ENCODE results near the gene SFI1. TPM values are rescaled to one million over a fixed set of nuclear protein-coding genes. Genes with fewer than 3 reads are reported as not detected.

Gene SFI1
- total and polyA plus RNA-seq, 2 of the 8 experiments (the other 6 are each of a cell fraction or from before 2014, with no cell fraction given) = 10.4 to 30.1 TPM

DNA sequence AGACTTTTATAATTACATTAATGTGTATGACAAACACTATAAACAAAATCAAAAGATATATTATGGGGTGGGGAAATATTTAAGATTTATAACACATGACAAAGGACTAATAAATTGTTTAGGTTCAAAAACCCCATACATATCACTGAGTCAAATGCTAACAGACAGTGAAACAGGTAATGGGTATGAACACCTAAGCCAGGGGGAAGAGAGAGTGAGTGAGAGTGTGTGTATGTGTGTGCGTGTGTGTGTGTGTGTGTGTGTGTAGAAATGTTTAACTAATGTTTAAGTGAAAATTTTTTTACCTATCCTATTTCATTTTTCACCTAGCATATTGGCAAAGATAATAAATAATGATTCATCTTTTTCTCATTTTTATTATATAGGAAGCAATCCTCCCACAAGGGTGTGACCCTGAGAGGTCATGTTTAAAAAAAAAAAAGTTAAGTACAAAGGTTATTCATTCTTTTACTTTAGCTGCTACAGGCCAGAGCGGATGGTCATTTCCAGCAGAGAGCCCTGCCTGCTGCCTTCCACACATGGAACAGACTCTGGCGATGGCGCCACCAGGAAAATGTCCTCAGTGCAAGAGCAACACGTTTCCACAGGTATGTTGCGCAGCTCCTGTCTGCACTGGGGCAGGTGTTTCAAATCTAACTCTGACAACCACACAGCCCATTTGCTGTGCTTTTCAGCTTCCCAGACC, 92.8 kb downstream of the SFI1 start:
- no peak for FAIRE-seq
- Histone ChIP-seq H4K91ac (replicated peaks; ENCODE audit: insufficient read length, low read length) (no peak overlapping the region), H3K18ac (ENCODE audit: extremely low read depth, low read length) (no peak overlapping the region), H4K8ac (ENCODE audit: extremely low read depth, insufficient read depth, low read length) (no peak overlapping the region), H3K4me3 (ENCODE audit: extremely low read depth in 1 of 4, insufficient read depth in 2 of 4, low read depth in 3 of 4, low read length in 4 of 4) (no peak overlapping the region), H3K4ac (replicated peaks; ENCODE audit: insufficient read length, low read depth, low read length) (no peak overlapping the region), H2BK15ac (ENCODE audit: low read length) (no peak overlapping the region), H3K36me3 (ENCODE audit: control insufficient read depth in 2 of 4, insufficient read depth in 4 of 4, low read length in 3 of 4) (peaks cover 0 to 10% (median 5%) of the 10 kb centered on the region in 4 experiments; a peak in 5 of 8 replicates), H3K4me1 (replicated peaks in 1 of 4; ENCODE audit: control insufficient read depth in 3 of 4, insufficient read depth in 4 of 4, low read length in 3 of 4) (no peaks in the 10 kb centered on the region), H4K20me1 (replicated peaks in 1 of 2; ENCODE audit: control insufficient read depth in 1 of 2, insufficient read depth in 2 of 2, low read length in 2 of 2) (peaks cover 0 to 4% of the 10 kb centered on the region in 2 experiments), H3K23me2 (ENCODE audit: low read depth, low read length) (no peaks in the 10 kb centered on the region; the same call in 1 of the 2 replicates), H2AFZ (ENCODE audit: low read length) (no peak overlapping the region), H2AK5ac (ENCODE audit: low read depth, low read length) (no peak overlapping the region), H3K79me1 (ENCODE audit: low read depth, low read length) (no peaks in the 10 kb centered on the region), H3K14ac (ENCODE audit: insufficient read length) (no peak overlapping the region), H2BK20ac (ENCODE audit: low read length) (no peak overlapping the region), H3K79me2 (ENCODE audit: control insufficient read depth in 1 of 2, insufficient read depth in 2 of 2, low read length in 2 of 2) (no peaks in the 10 kb centered on the region), H3K9ac (replicated peaks in 1 of 4; ENCODE audit: extremely low read depth in 1 of 4, low read depth in 3 of 4, low read length in 3 of 4) (no peak overlapping the region), H3K4me2 (ENCODE audit: insufficient read depth in 1 of 2, low read depth in 2 of 2, low read length in 2 of 2) (no peak overlapping the region), H3K27me3 (replicated peaks in 1 of 4; ENCODE audit: control insufficient read depth in 3 of 4, extremely low read depth in 1 of 4, insufficient read depth in 3 of 4, low read length in 3 of 4) (no peaks in the 10 kb centered on the region), H3K56ac (replicated peaks; ENCODE audit: insufficient read length, low read depth, low read length) (no peak overlapping the region), H2BK12ac (ENCODE audit: low read depth, low read length) (no peak overlapping the region), H2BK120ac (replicated peaks; ENCODE audit: low read depth, low read length) (no peak overlapping the region), H3K27ac (ENCODE audit: low read depth, low read length) (no peak overlapping the region), H2BK5ac (ENCODE audit: low read depth, low read length) (no peak overlapping the region), H3K9me3 (ENCODE audit: insufficient read depth in 2 of 2, low read depth in 1 of 2, low read length in 1 of 2) (no peaks in the 10 kb centered on the region), H3K23ac (ENCODE audit: insufficient read length) (no peak overlapping the region), H4K5ac (ENCODE audit: insufficient read length, low read depth, low read length) (no peak overlapping the region)
- WGBS, 2 experiments (ENCODE audit: extremely low coverage in 1 of 2, insufficient coverage in 1 of 2, insufficient read length in 1 of 2, insufficient replicate concordance in 2 of 2, low coverage in 1 of 2, low lambda C conversion rate in 2 of 2, missing lambda C conversion rate in 1 of 2) = 86% methylated on average over 6 of the region's 6 CpGs; no CpG with 5 or more reads in 1 of the 2 experiments
- ChIA-PET POLR2A (ENCODE audit: partially characterized antibody) (no interaction called here), CTCF (ENCODE audit: partially characterized antibody) (interaction anchor here (0.6 to 1.6 kb wide), 3 partner anchors 8 to 249 kb away, joined by 3 to 4 read pairs (median 3); no protein-coding TSS in a partner anchor)
- DNase-seq (ENCODE audit: low read depth in 1 of 2, low spot score in 2 of 2) = no peak
- TF ChIP-seq SIRT6 (IDR thresholded peaks at IDR 0.05; ENCODE audit: low read length) (no peak), TBP (IDR thresholded peaks at IDR 0.05; ENCODE audit: low read depth, low read length) (no peak), SP4 (IDR thresholded peaks at IDR 0.05; ENCODE audit: low read length) (no peak), SIN3A (conservative IDR thresholded peaks at IDR 0.05 in 1 of 2, IDR thresholded peaks at IDR 0.05 in 1 of 2; ENCODE audit: low read depth in 1 of 2, low read length in 2 of 2) (no peak), RXRA (IDR thresholded peaks at IDR 0.05; ENCODE audit: insufficient read depth, low read depth, low read length) (no peak)
- TF ChIP-seq, protein P1, sequence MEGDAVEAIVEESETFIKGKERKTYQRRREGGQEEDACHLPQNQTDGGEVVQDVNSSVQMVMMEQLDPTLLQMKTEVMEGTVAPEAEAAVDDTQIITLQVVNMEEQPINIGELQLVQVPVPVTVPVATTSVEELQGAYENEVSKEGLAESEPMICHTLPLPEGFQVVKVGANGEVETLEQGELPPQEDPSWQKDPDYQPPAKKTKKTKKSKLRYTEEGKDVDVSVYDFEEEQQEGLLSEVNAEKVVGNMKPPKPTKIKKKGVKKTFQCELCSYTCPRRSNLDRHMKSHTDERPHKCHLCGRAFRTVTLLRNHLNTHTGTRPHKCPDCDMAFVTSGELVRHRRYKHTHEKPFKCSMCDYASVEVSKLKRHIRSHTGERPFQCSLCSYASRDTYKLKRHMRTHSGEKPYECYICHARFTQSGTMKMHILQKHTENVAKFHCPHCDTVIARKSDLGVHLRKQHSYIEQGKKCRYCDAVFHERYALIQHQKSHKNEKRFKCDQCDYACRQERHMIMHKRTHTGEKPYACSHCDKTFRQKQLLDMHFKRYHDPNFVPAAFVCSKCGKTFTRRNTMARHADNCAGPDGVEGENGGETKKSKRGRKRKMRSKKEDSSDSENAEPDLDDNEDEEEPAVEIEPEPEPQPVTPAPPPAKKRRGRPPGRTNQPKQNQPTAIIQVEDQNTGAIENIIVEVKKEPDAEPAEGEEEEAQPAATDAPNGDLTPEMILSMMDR (IDR thresholded peaks at IDR 0.05; ENCODE audit: control extremely low read depth in 1 of 3, insufficient read depth in 1 of 3, low read depth in 1 of 3, low read length in 3 of 3) = no peak
- TF ChIP-seq, protein P2, sequence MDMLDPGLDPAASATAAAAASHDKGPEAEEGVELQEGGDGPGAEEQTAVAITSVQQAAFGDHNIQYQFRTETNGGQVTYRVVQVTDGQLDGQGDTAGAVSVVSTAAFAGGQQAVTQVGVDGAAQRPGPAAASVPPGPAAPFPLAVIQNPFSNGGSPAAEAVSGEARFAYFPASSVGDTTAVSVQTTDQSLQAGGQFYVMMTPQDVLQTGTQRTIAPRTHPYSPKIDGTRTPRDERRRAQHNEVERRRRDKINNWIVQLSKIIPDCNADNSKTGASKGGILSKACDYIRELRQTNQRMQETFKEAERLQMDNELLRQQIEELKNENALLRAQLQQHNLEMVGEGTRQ (IDR thresholded peaks at IDR 0.05; ENCODE audit: low read length) = no peak
- TF ChIP-seq, protein P3, sequence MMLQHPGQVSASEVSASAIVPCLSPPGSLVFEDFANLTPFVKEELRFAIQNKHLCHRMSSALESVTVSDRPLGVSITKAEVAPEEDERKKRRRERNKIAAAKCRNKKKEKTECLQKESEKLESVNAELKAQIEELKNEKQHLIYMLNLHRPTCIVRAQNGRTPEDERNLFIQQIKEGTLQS (IDR thresholded peaks at IDR 0.05; ENCODE audit: insufficient read depth, low read depth, low read length) = no peak
